SIG-M5 treated with dmso at 0.1 percent for 504 hours (cell line): ENCODE results near the gene CAMKK1.
"Not testable (repeated sequence)": the region's sequence is repeated elsewhere in the genome, so short reads cannot be mapped to it uniquely, and the experiment has no call there.

ENCODE experiments used
- DNase-seq: peaks from one replicate; lab custom pipeline; 2025; ENCODE audit not compliant: unreplicated experiment; lab: John Stamatoyannopoulos, UW

Gene CAMKK1

DNA sequence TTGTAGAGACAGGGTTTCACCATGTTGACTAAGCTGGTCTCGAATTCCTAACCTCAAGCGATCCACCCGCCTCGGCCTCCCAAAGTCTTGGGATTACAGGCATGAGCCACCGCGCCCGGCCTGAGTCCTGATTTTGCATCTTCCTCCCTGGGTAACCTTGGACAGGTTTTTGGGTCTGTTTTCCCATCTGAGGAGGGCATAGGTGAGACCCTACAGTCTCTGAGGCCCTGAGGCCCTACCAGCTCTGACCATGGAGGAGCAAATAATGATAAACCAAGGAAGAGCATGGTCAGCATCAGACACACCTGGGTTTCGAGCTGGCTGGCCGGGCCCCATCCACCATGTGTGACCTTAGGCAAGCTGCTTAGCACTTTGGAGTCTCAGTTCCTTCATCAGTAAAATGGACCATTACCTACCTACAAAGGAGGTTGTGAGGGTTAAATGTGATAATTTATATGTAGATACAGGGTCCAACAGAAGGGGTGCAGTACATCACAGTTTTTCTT is 45.6 kb downstream of the CAMKK1 start:
- DNase-seq: no peak

DNA sequence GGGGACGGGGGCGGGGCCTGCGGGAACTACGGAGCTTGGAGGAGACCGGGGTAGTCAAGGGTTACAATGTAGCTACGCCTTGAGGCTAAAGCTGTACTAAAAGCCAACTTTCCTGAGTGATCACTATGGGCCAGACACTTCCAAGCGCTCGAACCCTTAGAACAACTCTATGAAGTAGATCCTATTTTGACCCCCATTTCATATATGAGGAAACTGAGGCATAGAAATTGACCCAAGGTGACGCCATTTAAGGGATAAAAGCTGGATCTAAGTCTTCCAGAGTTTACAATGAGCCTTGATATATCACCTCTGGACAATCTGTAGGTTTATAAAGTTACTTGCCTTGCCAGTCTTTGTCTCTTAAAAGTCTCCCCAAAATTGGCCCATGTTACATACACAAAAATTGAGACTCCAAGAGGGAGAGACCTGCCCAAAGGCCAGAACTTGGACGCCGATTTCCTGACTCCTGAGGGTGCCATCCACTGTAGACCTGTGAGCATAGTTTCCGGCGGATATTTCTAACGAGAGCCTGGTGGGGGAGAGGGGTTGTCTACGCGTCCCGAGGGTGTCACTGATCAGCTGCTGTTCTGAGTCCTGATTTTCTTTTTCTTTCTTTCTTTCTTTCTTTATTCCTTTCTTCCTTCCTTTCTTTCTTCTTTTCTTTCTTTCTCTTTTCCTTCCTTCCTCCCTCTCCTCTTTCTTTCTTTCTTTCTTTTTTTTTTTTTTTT is 46.3 kb downstream of the CAMKK1 start:
- no peak for DNase-seq

DNA sequence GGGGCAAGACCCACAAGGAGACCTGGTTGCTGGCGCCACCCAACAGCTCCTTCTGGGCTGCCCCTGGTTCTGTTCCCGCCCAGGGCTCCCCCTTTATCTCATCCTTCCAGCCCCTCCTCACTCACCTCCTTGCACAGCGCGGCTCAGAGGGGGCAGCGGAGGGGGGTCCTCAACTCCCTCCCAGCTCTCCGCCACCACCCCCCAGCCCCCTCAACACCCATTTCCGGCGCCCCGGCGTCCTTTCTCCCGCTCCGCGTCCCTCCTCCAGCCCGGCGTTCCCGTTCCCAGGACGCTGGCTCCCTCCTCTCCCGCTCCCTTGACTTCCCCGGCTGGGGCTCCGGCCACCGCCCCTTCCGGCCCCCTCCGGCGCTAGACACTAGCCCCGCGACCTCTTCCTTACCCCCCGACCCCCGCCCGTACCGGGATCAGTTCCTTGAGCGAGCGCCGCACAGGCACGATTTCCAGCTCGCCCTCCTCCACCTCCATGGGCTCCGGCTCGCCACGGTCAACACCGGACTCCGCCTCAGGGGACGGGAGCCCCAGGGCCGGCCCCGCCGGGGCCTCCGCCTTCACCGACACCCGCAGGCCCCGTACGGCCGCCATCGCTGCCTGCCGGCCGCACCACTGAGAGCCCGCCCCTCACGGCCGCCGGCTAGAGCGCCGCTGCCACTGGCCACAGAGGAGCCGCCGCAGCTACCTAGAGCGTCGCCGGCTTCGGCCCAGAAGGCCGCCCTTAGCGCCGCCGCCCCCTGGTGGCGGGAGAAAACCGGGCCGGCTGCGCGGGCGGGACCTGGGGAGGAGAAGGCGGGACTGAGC is 47.0 kb downstream of the CAMKK1 start, which contains the start of gene NCBP3:
NCBP3 (minus strand) TSS at position 626 of the 816 bp plus-strand sequence; CDS start at position 603, 23 bp downstream.
- DNase-seq: peak; percentile 84

DNA sequence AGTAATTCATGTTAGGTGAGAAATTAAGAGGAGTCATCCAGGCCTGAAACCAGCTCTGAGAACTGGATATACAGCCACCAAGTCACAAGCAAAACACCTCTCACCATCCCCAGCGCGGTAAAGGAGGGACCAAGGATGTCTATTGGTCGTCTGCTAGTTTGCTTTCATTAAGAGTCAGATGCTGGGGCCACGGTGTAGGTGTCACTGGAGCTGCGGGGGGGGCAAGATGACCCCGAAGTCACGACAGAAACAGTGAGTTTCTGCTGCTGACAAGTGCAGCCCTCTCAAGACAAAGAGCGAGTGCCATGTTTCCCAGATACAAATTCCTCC is 47.6 kb downstream of the CAMKK1 start:
- DNase-seq: peak; percentile 26

DNA sequence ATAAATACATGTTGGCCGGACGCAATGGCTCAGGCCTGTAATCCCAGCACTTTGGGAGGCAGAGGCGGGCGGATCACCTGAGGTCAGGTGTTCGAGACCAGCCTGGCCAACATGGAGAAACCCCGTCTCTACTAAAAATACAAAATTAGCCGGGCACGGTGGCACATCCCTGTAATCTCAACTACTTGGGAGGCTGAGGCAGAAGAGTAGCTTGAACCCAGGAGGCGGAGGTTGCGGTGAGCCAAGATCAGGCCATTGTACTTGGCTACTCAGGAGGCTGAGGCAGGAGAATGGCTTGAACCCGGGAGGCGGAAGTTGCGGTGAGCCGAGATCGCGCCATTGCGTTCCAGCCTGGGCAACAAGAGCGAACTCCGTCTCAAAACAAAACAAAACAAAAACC is 48.3 kb downstream of the CAMKK1 start:
- DNase-seq: not testable (repeated sequence)

DNA sequence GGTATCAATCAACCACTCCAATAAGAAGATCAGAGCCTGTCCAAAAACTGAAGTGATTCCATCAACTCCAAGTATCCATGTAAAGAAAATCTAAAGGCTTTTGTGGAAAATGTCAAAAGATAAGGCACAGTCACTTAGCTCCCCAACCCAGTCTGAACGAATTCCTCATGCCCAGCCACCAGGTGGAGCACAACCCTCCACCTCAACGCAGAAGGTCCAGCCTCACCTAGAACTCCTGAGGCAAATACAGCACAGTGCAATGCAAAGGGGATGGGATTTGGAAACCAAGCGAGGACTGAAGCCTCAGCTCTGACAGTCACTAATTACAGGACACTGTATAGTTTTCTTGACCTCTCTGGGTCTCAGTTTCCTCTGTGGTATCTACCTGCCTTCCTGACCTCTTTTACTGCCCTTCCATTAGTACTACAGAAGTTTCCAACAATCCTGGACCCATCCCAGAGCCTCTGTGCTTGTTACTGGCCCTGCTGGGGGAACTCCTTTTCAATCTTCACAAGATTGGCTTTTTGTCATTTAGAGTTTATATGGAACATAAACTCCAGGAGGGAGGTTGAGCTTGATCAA is 48.8 kb downstream of the CAMKK1 start:
- peak; percentile 25 for DNase-seq

DNA sequence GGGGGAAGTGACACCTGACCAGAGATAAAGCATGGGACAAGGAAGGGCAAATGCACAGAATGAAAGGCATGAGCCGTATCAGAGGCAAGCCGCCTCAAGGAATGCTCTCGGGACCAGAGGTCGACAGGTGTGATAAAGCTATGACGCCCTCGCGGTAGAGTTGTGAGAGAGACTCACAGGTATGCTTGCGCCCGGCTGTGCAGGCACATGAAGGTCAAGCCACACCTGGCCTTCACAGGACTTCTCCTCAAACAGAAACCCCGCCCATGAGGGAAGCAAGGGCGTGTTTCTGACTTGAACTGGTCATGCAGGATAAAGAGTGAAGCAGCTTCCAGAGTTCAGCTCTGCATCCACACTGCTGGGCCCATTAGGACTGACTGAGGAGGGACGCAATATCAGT is 54.6 kb downstream of the CAMKK1 start:
- DNase-seq: no peak

DNA sequence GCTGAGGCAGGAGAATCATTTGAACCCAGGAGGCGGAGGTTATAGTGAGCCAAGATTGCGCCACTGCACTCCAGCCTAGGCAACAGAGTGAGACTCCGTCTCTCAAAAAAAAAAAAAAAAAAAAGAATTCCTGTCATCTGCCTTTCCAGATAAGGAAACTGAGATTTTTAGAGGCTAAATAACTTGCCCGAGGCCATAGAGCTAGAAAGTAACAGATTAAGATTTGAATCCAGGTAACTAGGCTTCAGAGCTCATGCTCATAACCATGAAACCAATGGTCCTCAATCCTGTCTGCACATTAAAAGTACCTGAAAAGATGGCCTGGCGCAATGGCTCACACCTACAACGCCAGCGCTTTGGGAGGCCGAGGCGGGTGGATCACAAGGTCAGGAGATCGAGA is 56.3 kb downstream of the CAMKK1 start:
- no peak for DNase-seq

DNA sequence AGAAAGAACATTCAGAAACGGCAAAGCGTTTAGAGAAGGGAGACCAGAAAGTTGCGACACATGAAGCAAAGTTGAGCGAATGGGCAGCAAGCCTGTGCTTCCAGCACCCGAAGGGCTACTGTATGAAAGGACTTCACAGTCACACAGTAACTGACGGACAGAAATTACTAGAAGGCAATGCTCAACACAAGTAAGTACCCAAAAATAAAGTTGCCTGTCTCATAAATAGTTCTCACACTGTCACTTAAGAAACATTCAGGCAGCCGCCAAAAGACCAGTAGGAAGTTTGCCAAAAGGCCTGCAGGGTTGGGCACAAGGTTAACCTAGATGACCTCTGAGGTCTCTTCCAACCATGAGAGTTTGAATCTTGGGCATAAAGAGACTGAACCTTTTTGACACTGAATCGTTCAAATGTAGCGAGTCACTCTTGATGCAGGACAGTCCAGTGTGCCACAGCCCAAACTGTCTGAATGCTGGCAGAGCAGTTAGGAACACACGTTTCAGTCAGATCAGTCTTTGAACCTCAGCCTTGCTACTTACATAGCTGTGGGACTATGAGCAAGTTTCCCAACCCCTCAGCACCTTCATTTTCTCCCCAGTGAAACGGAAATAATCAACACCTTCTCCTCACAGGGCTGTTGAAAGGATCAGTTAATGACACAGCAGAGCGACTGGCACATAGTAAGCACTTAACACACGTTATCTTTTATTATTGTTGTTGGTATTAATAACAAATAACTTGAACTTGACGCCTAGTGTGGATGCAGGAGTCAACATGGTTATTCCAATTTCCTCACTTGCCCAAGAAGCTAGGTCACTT is 57.2 kb downstream of the CAMKK1 start:
- DNase-seq: peak; percentile 62

DNA sequence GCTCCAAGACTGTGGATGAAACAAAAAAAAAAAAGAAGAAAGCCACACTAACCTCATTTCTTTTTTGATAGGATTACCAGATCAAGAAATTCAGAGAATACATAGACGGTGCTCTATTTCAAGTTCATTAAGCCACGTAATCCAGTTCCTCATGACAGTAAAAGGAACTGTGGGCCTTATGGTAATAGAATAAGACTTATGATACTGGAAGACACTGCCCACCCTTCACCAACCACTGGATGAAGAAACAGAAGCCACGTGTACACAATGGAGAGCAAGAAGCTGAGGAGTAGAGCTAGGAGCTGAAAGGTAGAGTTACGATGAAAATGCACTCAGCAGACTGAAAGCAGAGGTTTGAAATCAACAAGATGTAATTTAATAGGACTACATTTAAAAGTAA is 58.0 kb downstream of the CAMKK1 start:
- DNase-seq: peak; percentile 88

DNA sequence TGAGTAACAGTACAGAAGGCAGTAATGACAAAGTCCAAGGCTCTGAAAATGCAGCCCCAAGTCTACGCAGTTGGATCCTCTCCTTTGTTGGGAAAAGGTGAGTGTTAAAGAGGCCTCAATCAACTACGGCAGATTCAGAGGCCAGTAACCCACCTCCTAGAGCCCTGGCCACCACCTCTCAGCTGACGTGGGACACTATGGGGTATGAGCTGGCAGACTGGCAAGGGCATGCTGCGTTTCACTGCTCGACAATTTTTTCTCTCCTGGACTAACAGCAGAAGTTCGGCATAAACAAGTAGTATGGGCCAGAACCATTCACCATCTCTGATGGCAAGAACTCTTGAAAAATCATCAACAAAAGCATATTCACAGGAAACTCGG is 64.0 kb downstream of the CAMKK1 start:
- DNase-seq: no peak

DNA sequence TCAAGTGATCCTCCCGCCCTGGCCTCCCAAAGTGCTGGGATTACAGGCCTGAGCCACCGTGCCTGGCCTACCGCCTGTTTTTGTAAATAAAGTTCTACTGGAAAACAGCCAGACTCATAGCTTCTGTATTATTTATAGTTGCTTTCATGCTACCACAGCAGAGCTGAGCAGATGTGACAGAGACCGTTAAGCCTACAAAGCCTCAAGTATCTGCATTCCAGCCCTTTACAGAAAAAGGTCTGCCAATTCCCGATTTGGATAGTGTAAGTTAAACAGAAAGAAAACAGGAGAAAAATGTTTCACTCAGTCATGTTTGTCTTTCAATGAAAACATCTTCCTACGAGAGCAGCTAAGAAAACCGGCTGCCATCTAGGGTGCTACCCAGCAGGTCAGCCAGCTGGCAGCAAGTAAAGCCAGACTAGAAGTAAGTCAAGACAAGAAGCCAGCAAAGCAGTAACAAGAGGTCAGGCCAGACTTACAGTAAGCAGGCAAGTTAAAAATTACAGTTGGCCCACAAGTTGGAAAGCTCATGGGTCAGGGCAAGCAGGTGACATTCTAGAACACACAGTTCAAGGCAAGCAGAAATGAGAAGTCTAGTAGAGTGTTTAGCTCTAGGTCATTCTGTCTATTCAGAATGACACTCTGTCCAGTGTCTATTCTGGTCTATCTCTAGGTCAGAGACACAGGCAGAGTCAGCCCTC is 64.6 kb downstream of the CAMKK1 start:
- no peak for DNase-seq

DNA sequence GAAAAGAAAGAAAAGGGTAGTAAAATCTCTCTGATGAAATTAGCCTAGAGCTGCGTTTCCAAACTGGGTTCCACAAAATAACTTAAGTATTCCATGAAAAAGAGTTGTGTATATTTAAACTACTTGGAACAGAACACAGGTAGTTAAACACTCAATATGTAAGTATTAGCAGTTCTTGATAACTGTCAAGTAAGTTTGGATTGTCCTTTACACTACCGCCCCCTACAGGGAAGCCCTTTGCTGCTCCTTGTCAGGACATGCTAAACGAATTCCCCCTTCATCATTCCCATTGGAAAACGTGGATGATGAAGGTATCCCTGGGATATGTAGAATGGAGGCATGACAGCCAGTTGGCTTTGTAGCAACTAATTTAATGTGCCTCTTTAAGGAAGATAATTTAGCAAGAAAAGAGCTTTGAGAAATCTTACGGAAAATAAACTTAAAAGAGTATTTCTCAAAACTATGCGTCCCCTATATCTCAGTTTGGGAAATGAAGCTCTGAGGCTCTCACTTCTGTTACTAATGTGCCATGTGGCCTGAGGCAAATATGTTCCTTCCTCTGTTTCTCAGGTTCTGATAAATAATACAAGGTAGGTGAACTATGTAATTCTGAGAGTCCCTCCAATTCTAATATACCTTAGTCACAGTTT is 65.6 kb downstream of the CAMKK1 start:
- DNase-seq: peak; percentile 5

DNA sequence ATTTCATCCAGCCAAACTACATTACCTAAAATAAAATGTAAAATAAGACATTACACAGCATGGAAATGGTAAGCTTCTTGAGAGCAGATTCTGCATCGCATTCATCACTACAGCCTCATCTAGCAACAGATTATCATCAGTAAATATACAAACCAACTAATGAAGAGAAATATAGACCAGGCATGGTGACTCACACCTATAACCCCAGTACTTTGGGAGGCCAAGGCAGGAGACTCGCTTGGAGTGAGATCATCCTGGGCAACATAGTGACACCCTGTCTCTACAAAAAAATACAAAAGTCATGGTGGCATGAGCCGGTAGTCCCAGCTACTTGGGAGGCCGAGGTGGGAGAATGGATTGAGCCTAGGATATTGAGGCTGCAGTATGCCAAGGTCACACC is 66.7 kb downstream of the CAMKK1 start:
- DNase-seq: no peak

DNA sequence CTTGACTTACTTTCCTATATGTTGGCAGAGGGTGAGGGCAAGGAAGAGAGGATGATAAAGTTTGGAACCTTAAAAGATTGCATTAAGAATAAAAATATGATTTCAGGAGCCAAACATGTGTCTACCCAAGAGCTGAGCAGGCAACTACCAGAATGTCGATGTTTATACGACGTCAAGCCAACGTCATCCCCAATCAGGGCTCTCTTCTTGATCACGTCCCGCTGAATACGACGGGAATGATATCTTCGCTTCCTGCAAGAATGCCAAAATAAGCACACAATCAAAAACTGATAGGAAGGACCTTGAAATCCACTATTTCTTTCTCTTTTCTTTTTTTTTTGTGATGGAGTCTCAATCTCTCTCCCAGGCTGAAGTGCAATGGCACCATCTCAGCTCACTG is 71.8 kb downstream of the CAMKK1 start:
- DNase-seq: no peak

DNA sequence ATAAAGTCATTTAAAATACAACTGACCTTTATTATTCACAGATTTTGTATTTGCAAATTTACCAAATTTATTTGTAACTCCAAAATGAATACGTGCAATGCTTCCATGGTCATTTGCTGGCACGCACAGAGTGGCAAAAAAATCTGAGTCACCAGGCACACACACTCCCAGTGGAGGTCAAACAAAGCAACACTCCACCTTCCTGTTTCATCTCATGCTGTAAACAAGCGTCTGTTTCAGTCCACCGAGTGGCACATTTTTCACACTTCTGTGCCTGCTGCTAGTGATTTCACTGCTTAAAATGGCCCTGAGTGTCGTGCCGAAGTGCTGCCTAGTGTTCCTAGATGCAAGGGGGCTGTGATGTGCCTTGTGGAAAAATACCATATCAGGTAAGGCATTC is 74.1 kb downstream of the CAMKK1 start:
- DNase-seq: no peak

DNA sequence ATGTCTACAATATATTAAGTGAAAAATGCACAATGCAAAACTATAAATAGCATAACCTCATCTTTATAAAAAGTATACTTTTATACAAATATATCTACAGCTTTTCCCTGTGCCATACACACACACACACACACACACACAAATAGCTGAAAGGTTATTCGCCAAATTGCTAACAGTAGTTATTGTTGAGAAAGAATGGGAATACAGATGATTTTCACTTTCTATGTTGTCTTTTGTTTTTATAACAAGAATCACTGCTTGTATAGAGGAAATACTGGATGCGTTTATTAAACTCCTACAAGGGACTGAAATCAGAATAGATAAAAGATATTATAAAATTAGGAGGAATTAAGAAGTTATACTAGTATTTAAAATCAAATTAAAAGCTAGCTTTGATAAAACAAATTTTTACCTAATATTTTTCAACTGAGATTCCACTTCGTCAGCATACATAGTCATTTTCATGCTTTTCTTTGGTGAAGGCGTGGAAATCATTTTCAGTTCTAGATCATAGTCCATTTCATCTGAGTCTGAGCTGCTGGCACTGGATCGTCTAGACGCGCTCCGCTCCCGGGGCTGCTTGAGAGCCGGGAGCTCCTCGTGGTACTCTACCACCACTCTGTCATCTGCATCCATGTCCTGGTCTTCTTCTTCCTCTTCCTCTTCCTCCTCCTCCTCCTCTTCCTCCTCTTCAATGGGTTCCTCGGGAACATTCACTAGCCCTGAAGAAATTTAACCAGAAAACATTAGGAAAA is 74.8 kb downstream of the CAMKK1 start:
- no peak for DNase-seq

DNA sequence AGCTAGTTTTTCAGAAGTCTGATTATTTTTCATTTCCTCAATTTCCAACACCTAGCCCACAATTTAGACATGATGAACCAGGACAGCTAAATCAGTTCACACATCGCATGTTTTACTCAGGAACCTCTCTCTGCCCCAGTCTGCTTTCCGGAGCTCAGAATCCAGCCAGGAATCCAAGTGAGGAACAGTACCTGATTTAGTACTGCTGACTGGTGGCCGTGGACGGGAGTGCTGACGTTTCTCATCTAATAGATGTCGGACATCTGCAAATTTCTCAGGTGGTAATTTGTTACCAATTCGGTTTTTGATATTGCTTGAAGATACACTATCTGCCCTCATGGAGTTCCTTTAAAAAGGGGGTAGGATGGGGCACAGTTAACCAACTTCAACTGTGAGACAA is 76.9 kb downstream of the CAMKK1 start:
- no peak for DNase-seq

DNA sequence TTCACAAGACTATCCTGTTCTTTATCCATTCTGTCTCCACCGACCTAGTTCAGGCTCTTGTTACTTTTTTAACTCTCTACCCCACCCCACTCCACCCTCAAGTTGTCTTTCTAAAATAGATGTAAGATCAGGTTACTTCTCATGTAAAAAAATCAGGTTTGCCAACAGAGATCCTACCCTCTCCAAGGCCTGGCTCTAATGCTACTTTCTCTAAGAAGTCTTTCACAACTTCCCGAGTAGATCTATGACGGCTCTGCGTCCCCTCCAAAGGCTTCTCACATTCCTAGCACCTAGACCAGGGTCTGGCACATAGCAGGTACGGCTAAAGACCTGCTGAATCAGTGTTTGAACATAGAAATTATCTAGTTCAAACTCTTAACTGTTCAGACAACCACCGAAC is 77.7 kb downstream of the CAMKK1 start:
- DNase-seq: no peak
